Fibroblast of skin of abdomen (primary cell): ENCODE measurements around the gene AGMAT. TPM values are rescaled to one million over a fixed set of nuclear protein-coding genes. Genes with fewer than 3 reads are reported as not detected.

Experiments used
- DNase-seq: peaks from one replicate; pipeline ENCODE4 v3.0.0-alpha.2; 2013
- polyA plus RNA-seq, 2 experiments: library from polyadenylated mRNA; unstranded; fragments of 120-200 nt; gene quantifications; one replicate each; pipeline ENCODE4 v1.2.1, GENCODE V29; 2013; ENCODE audit not compliant: insufficient read length in 2 of 2

AGMAT gene
- polyA plus RNA-seq (2013, experiment 1 of 2; ENCODE audit: insufficient read length), result 0.58 TPM
- 0.82 TPM for polyA plus RNA-seq (2013, experiment 2 of 2; ENCODE audit: insufficient read length)

GRCh38 chr1:15584489-15585363, at the start of gene AGMAT:
TSS of gene AGMAT (minus strand) at chr1:15585051. CDS start at chr1:15584967, 84 bp downstream.
- DNase-seq, result peak; percentile 48

- DNase-seq, result no peak
These were observed 49.0 kb upstream of the AGMAT start for GRCh38 chr1:15633756-15634420.

GRCh38 chr1:15628003-15628402, 43.2 kb upstream of the AGMAT start:
- DNase-seq, result no peak

- DNase-seq, result peak; percentile 56
These were observed 42.6 kb upstream of the AGMAT start for GRCh38 chr1:15627343-15627988.

- no peak for DNase-seq
These were observed 41.6 kb upstream of the AGMAT start for GRCh38 chr1:15626269-15626950.

GRCh38 chr1:15625056-15625917, 40.4 kb upstream of the AGMAT start:
- no peak for DNase-seq

- no peak for DNase-seq
These were observed 39.4 kb upstream of the AGMAT start for GRCh38 chr1:15624133-15624714.

- no peak for DNase-seq
These were observed 38.6 kb upstream of the AGMAT start for GRCh38 chr1:15623435-15623834.

- DNase-seq, result no peak
These were observed 38.0 kb upstream of the AGMAT start for GRCh38 chr1:15622712-15623373.

- no peak for DNase-seq
These were observed 37.1 kb upstream of the AGMAT start for GRCh38 chr1:15621975-15622374.

- no peak for DNase-seq
These were observed 36.2 kb upstream of the AGMAT start for GRCh38 chr1:15620902-15621682.

- DNase-seq, result peak; percentile 24
These were observed 35.3 kb upstream of the AGMAT start for GRCh38 chr1:15620155-15620545.

GRCh38 chr1:15618655-15619525, 34.0 kb upstream of the AGMAT start:
- peak; percentile 54 for DNase-seq

GRCh38 chr1:15618077-15618654, 33.3 kb upstream of the AGMAT start:
- DNase-seq, result no peak

- DNase-seq, result peak; percentile 99
These were observed 32.6 kb upstream of the AGMAT start, which contains the start of gene DDI2 for GRCh38 chr1:15617173-15618076. TSS of gene DDI2 (plus strand) at chr1:15617458. CDS start at chr1:15617671, 213 bp downstream.

- peak; percentile 57 for DNase-seq
These were observed 31.7 kb upstream of the AGMAT start for GRCh38 chr1:15616373-15617172.
